GM21515 (cell line): Measurements from ENCODE around the gene GET3.

ENCODE experiments used
- ATAC-seq: cut with Tn5 transposase; IDR thresholded peaks from one replicate; pipeline ENCODE4 v1.9.1; 2021; ENCODE audit not compliant: unreplicated experiment

GET3 gene

GRCh38 chr19:12750851-12751250 is 13.6 kb downstream of the GET3 start:
- ATAC-seq: no peak

GRCh38 chr19:12751635-12752034 is 14.3 kb downstream of the GET3 start, which contains the start of gene BEST2:
Gene BEST2 (plus strand): TSS chr19:12751791. CDS start chr19:12752593, 802 bp downstream.
- no peak for ATAC-seq

GRCh38 chr19:12752056-12752781 is 14.9 kb downstream of the GET3 start:
- no peak for ATAC-seq

GRCh38 chr19:12754465-12755196 is 17.3 kb downstream of the GET3 start:
- no peak for ATAC-seq

- no peak for ATAC-seq
These were observed 19.0 kb downstream of the GET3 start for GRCh38 chr19:12756150-12756883.

GRCh38 chr19:12757544-12758274 is 20.4 kb downstream of the GET3 start:
- no peak for ATAC-seq

- ATAC-seq: no peak
These were observed 22.4 kb downstream of the GET3 start for GRCh38 chr19:12759686-12760085.

GRCh38 chr19:12763100-12763499 is 25.8 kb downstream of the GET3 start:
- no peak for ATAC-seq

- no peak for ATAC-seq
These were observed 27.4 kb downstream of the GET3 start for GRCh38 chr19:12764698-12765097.

GRCh38 chr19:12766051-12766521 is 28.8 kb downstream of the GET3 start:
- no peak for ATAC-seq

- ATAC-seq: no peak
These were observed 29.9 kb downstream of the GET3 start for GRCh38 chr19:12767150-12767549.

- ATAC-seq: no peak
These were observed 30.4 kb downstream of the GET3 start for GRCh38 chr19:12767666-12768065.

GRCh38 chr19:12769689-12770088 is 32.4 kb downstream of the GET3 start:
- no peak for ATAC-seq

- no peak for ATAC-seq
These were observed 33.6 kb downstream of the GET3 start for GRCh38 chr19:12770922-12771321.

- no peak for ATAC-seq
These were observed 35.0 kb downstream of the GET3 start for GRCh38 chr19:12772323-12772722.

GRCh38 chr19:12773571-12773970 is 36.3 kb downstream of the GET3 start:
- no peak for ATAC-seq

- peak; percentile 8 for ATAC-seq
These were observed 37.6 kb downstream of the GET3 start, which contains the start of gene HOOK2 for GRCh38 chr19:12774588-12775555. Gene HOOK2 (minus strand): TSS chr19:12775552. CDS start chr19:12775449, 103 bp downstream.

- ATAC-seq: no peak
These were observed 40.1 kb downstream of the GET3 start for GRCh38 chr19:12777217-12778016.
